A673 (cell line): Measurements from ENCODE around the gene APLN. TPM values are rescaled to one million over a fixed set of nuclear protein-coding genes. Genes with fewer than 3 reads are reported as not detected.

Experiments
- BruUV-seq: library from RNA; stranded (reverse); fragments of 400-500 nt; replicated peaks from 2 replicates; lab custom pipeline; 2021; lab: Mats Ljungman, UMichigan
- CTCF ChIA-PET: fragments of 300-600 bp; sonication (Branson Sonifier 250); formaldehyde crosslinking; loops from one replicate; lab custom pipeline; 2022; ENCODE audit warnings: antibody characterized with exemption; lab: Charles Lee
- POLR2A ChIA-PET: fragments of 300-600 bp; sonication (Branson Sonifier 250); formaldehyde crosslinking; loops from one replicate; lab custom pipeline; 2022; ENCODE audit warnings: antibody characterized with exemption; ENCODE audit not compliant: low non-redundant PET; lab: Charles Lee
- DNase-seq: peaks from one replicate; pipeline ENCODE4 v3.0.0-alpha.2; 2015; ENCODE audit warnings: low spot score
- H3K27ac ChIP-seq: fragments of 200-600 bp; sonication (generic); 2 replicates; pipeline ENCODE4 v1.5.1; 2016; ENCODE audit warnings: mixed run types, low read depth, mild to moderate bottlenecking, mixed read lengths, antibody characterized with exemption, low read length; ENCODE audit not compliant: poor library complexity, severe bottlenecking
- H3K27me3 ChIP-seq: fragments of 200-600 bp; sonication (generic); replicated peaks from 2 replicates; pipeline ENCODE4 v1.6.1; 2017; ENCODE audit warnings: mixed run types, low read depth, mild to moderate bottlenecking, mixed read lengths, antibody characterized with exemption, low read length; ENCODE audit not compliant: insufficient read depth, poor library complexity
- H3K36me3 ChIP-seq: fragments of 200-600 bp; sonication (generic); 2 replicates; pipeline ENCODE4 v1.6.1; 2016; ENCODE audit warnings: mixed run types, mild to moderate bottlenecking, mixed read lengths, antibody characterized with exemption, low read length; ENCODE audit not compliant: insufficient read depth, poor library complexity, severe bottlenecking
- H3K4me1 ChIP-seq: fragments of 200-600 bp; sonication (generic); 2 replicates; pipeline ENCODE4 v1.6.1; 2017; ENCODE audit warnings: mixed run types, mild to moderate bottlenecking, mixed read lengths, antibody characterized with exemption, low read length; ENCODE audit not compliant: insufficient read depth, poor library complexity, severe bottlenecking
- H3K4me3 ChIP-seq: fragments of 200-600 bp; sonication (generic); 2 replicates; pipeline ENCODE4 v1.5.1; 2016; ENCODE audit warnings: low read depth, mixed run types, mild to moderate bottlenecking, mixed read lengths, low read length; ENCODE audit not compliant: poor library complexity, severe bottlenecking
- H3K9me3 ChIP-seq: fragments of 200-600 bp; sonication (generic); 2 replicates; pipeline ENCODE4 v1.6.1; 2016; ENCODE audit warnings: mixed run types, low read depth, mild to moderate bottlenecking, mixed read lengths, antibody characterized with exemption, low read length; ENCODE audit not compliant: poor library complexity, severe bottlenecking
- EZH2 ChIP-seq: fragments of 200-600 bp; sonication (generic); IDR thresholded peaks from 2 replicates; pipeline ENCODE4 v1.6.1; 2017; ENCODE audit warnings: borderline replicate concordance, low read depth, mild to moderate bottlenecking, mixed read lengths, antibody characterized with exemption, low read length; ENCODE audit not compliant: poor library complexity, severe bottlenecking
- intact Hi-C: fragments of 100-400 bp; cut with micrococcal nuclease; formaldehyde crosslinking; loops from one replicate; pipeline ENCODE4 v1.10.0; 2022; ENCODE audit not compliant: unreplicated experiment
- total RNA-seq: library from RNA; stranded (reverse); gene quantifications from 2 replicates; pipeline ENCODE4 v1.2.3, GENCODE V29; 2021
- TF ChIP-seq, protein P1 (sequence below): fragments of 300-800, 200-600 bp; sonication (generic); conservative IDR thresholded peaks from 2 replicates; pipeline ENCODE4 v1.5.1; 2017; ENCODE audit warnings: low read depth, mild to moderate bottlenecking, antibody characterized with exemption, low read length, moderate library complexity, mixed read lengths

APLN gene
- total RNA-seq, 1 experiment from 2014 or later: 0.34 TPM

DNA sequence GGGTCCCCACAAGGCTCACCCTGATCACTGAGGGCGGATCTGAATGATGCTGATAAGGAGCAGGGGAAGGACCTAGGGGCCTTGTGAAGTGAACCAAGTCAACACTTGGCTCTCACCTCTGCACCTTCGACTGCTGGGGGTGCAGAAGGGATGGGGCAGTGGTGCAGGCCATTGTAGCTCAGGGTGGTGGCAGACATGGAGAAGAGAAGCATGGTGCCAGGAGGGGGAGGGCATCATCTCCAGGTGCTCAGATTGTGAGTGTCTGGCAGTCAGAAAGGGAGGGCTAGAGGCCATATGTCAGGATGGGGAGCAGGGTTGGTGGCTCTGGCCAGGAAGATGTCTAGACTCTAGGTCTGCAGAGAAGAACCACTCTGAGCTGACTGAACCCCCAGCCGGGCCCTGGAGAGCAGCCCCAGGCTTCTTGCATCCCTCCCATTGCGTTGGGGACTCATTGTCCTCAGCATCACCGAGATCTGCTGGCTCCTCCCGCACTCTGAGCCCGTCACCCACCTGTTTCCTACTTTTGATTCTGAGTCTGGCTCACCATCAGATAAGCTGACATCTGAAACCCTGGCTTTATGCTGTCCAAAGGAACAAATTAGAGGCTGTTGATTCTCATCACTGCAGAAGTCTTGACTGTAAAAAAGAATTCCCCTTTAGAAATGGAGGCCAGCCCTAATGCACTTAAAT, 3.8 kb downstream of the APLN start:
- Histone ChIP-seq H3K4me1 (no peaks in the 10 kb centered on the region), H3K27ac (no peak overlapping the region), H3K36me3 (no peaks in the 10 kb centered on the region), H3K27me3 (no peaks in the 10 kb centered on the region), H3K4me3 (no peak overlapping the region), H3K9me3 (no peaks in the 10 kb centered on the region)
- CTCF ChIA-PET: interaction anchor here (0.6 kb wide), 1 partner anchor 121 kb away, joined by 6 read pairs; no protein-coding TSS in a partner anchor
- no TSS peak for BruUV-seq
- TF ChIP-seq, protein P1, sequence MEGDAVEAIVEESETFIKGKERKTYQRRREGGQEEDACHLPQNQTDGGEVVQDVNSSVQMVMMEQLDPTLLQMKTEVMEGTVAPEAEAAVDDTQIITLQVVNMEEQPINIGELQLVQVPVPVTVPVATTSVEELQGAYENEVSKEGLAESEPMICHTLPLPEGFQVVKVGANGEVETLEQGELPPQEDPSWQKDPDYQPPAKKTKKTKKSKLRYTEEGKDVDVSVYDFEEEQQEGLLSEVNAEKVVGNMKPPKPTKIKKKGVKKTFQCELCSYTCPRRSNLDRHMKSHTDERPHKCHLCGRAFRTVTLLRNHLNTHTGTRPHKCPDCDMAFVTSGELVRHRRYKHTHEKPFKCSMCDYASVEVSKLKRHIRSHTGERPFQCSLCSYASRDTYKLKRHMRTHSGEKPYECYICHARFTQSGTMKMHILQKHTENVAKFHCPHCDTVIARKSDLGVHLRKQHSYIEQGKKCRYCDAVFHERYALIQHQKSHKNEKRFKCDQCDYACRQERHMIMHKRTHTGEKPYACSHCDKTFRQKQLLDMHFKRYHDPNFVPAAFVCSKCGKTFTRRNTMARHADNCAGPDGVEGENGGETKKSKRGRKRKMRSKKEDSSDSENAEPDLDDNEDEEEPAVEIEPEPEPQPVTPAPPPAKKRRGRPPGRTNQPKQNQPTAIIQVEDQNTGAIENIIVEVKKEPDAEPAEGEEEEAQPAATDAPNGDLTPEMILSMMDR: no peak
- intact Hi-C loops: no loop called here
- POLR2A ChIA-PET: no interaction called here
- no peak for DNase-seq

DNA sequence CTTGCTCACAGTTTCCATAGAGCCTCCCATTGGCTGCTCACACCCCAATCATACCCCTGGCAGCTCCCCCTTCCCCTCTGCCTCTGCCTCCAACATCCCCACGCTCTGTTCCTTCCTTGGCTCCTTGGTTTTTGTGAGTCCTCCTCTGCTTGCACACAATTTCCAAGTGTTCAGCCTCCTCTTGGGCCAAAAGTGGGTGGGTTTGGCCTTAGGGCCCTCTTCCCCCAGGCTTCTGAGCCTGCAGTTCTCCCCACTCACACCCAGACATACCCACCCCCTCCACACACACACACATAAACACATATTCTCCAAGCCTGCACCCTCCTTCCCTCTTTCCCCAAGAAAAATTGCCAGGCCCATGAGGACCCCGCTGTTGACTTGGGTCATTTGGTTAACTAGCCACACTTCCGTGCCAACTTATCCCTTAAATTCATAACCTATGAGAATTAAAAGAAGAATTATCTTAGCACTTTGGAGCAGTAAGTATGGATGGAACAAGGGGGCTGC, 4.5 kb downstream of the APLN start:
- H3K4me1 ChIP-seq: no peaks in the 10 kb centered on the region
- no peaks in the 10 kb centered on the region for H3K9me3 ChIP-seq
- ChIA-PET POLR2A (no interaction called here), CTCF (no interaction called here)
- H3K27me3 ChIP-seq: no peaks in the 10 kb centered on the region
- intact Hi-C loops: no loop called here
- no peak overlapping the region for H3K27ac ChIP-seq
- BruUV-seq: no TSS peak
- no peak for DNase-seq
- H3K4me3 ChIP-seq: no peak overlapping the region
- TF ChIP-seq, protein P1: no peak
- no peak for TF ChIP-seq EZH2
- no peaks in the 10 kb centered on the region for H3K36me3 ChIP-seq

DNA sequence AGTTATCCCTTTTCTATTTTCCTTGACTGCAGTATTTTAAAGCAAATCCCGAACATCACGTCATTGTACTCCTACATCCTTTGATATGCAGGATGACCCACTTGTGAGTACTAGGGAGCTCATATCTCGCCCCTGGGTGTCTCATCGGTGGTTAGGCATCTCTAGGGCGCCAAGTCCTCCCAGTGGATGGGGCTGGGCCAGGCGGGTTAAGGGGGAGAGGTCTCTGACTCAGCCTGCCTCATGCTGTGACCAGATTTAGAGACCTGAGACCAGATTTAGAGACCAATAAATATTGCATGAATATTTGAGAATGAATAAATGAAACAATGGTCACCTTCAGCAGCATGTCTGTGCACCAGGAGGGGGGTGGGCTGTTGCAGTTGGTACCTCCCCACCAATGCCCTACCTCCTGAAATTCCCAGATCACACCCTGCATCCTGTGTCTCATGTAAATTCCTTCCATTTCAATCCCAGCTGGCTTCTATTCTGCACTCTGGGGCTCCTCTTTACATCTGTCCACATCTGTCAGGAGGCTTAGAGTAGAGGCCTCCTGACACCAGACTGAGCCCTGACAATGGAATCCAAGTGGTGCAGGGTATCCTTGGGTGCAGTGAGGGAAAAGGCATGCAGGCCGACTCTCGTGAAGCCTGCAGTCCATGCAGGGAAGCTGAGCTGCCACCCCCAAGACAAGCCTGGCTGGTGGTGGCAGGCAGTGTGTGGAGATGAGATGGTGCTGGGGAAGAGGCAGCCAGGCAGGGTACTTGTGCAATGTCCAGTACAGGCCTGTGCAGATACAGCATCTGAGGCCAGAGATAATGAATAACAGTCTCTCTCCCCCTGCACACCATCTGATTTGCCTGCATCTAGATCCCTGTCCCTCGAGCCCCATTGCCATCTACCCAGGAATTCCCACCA, 5.2 kb downstream of the APLN start:
- CTCF ChIA-PET: no interaction called here
- no peaks in the 10 kb centered on the region for H3K4me1 ChIP-seq
- DNase-seq: no peak

More for the DNA sequence above, 5.2 kb downstream of the APLN start:
- H3K4me3 ChIP-seq: no peak overlapping the region
- intact Hi-C loops: no loop called here
- TF ChIP-seq EZH2: no peak
- TF ChIP-seq, protein P1: no peak
- no peaks in the 10 kb centered on the region for H3K27me3 ChIP-seq
- no peaks in the 10 kb centered on the region for H3K9me3 ChIP-seq
- H3K36me3 ChIP-seq: no peaks in the 10 kb centered on the region
- no TSS peak for BruUV-seq
- H3K27ac ChIP-seq: no peak overlapping the region
- POLR2A ChIA-PET: no interaction called here
